CD4-positive, CD25-positive, alpha-beta regulatory T cell (primary cell): Measurements from ENCODE around the gene KRT83. TPM values are rescaled to one million over a fixed set of nuclear protein-coding genes. Genes with fewer than 3 reads are reported as not detected.

Experiments used
- ATAC-seq, 2 donors: fragments of 150-1000 bp; cut with Tn5 transposase; one replicate each; pipeline ENCODE4 v1.10.0; 2021; ENCODE audit warnings: low read depth in 2 of 2, moderate number of reproducible peaks in 2 of 2, moderate library complexity in 1 of 2
- DNase-seq, 3 donors: peaks; one replicate each; pipeline versions ENCODE4 v3.0.0 to v3.0.0-alpha.2; 2012 to 2022; ENCODE audit warnings: mixed read lengths in 1 of 3
- H3K27ac ChIP-seq: one replicate; pipeline ENCODE4 v1.7.0; 2013; ENCODE audit warnings: mild to moderate bottlenecking, low read length; ENCODE audit not compliant: insufficient read depth, poor library complexity, severe bottlenecking
- H3K27me3 ChIP-seq: one replicate; pipeline ENCODE4 v1.7.0; 2013; ENCODE audit warnings: low read length; ENCODE audit not compliant: control insufficient read depth, insufficient read depth
- H3K36me3 ChIP-seq: one replicate; pipeline ENCODE4 v1.7.0; 2013; ENCODE audit warnings: mild to moderate bottlenecking, low read length, moderate library complexity; ENCODE audit not compliant: control insufficient read depth, insufficient read depth
- H3K4me1 ChIP-seq: 2 replicates; pipeline ENCODE4 v1.7.0; 2013; ENCODE audit warnings: mild to moderate bottlenecking, low read length; ENCODE audit not compliant: insufficient read depth, control insufficient read depth, poor library complexity, severe bottlenecking
- H3K4me3 ChIP-seq: one replicate; pipeline ENCODE4 v1.7.0; 2013; ENCODE audit warnings: low read depth, mild to moderate bottlenecking, low read length, moderate library complexity
- H3K9me3 ChIP-seq, 2 experiments: 1 replicate in 1 of 2; 2 replicates in 1 of 2; pipeline ENCODE4 v1.7.0; 2013; ENCODE audit warnings: low read length in 2 of 2, mild to moderate bottlenecking in 1 of 2, moderate library complexity in 1 of 2; ENCODE audit not compliant: control insufficient read depth in 2 of 2
- H3K27ac Mint-ChIP-seq, 3 donors: one replicate each; pipeline ENCODE4 v1.8.0; 2020 to 2022; ENCODE audit warnings: mild to moderate bottlenecking in 3 of 3, mixed read lengths in 3 of 3, moderate library complexity in 2 of 3
- H3K27me3 Mint-ChIP-seq: one replicate; pipeline ENCODE4 v1.8.0; 2022; ENCODE audit warnings: mild to moderate bottlenecking, mixed read lengths
- H3K36me3 Mint-ChIP-seq: one replicate; pipeline ENCODE4 v1.8.0; 2020; ENCODE audit warnings: mixed read lengths
- H3K4me1 Mint-ChIP-seq, 4 donors: one replicate each; pipeline ENCODE4 v1.8.0; 2020 to 2022; ENCODE audit warnings: mixed read lengths in 4 of 4, mild to moderate bottlenecking in 1 of 4
- H3K4me3 Mint-ChIP-seq, 4 donors: one replicate each; pipeline ENCODE4 v1.8.0; 2020 to 2022; ENCODE audit warnings: mild to moderate bottlenecking in 4 of 4, mixed read lengths in 4 of 4, moderate library complexity in 3 of 4
- H3K9me3 Mint-ChIP-seq, 7 donors: one replicate each; pipeline ENCODE4 v1.8.0; 2020 to 2022; ENCODE audit warnings: mixed read lengths in 7 of 7, mild to moderate bottlenecking in 3 of 7, moderate library complexity in 2 of 7
- polyA plus RNA-seq, 4 donors: library from polyadenylated mRNA; unstranded; fragments of 300-500 nt; fragmentation: Illumina TruSeq; gene quantifications; one replicate each; pipeline ENCODE4 v1.2.3, GENCODE V29; 2021
- total RNA-seq: library from RNA; stranded (reverse); gene quantifications from one replicate; pipeline ENCODE4 v1.2.3, GENCODE V29; 2022

KRT83 gene
- total and polyA plus RNA-seq, 5 donors from 2014 or later: not detected

GRCh38 chr12:52358575-52359350 is 37.6 kb upstream of the KRT83 start:
- Histone ChIP-seq H3K27me3 (no peaks in the 10 kb centered on the region), H3K9me3 (no peaks in the 10 kb centered on the region), H3K27ac (no peak overlapping the region), H3K4me3 (no peak overlapping the region), H3K4me1 (peaks cover 15% of the 10 kb centered on the region), H3K36me3 (no peaks in the 10 kb centered on the region)
- H3K9me3 Mint-ChIP-seq: no peaks in the 10 kb centered on the region
- peak in 1 of 3 donors; percentile 39 for DNase-seq
- peak; percentile 69 to 86 for ATAC-seq
- no peaks in the 10 kb centered on the region for H3K36me3 Mint-ChIP-seq
- peak overlapping the region in 1 of 4 donors; percentile 3 for H3K4me3 Mint-ChIP-seq
- peaks cover 6 to 20% (median 12%) of the 10 kb centered on the region in 4 donors for H3K4me1 Mint-ChIP-seq
- H3K27ac Mint-ChIP-seq: peak overlapping the region in 1 of 3 donors; percentile 68
- no peaks in the 10 kb centered on the region for H3K27me3 Mint-ChIP-seq

DNA sequence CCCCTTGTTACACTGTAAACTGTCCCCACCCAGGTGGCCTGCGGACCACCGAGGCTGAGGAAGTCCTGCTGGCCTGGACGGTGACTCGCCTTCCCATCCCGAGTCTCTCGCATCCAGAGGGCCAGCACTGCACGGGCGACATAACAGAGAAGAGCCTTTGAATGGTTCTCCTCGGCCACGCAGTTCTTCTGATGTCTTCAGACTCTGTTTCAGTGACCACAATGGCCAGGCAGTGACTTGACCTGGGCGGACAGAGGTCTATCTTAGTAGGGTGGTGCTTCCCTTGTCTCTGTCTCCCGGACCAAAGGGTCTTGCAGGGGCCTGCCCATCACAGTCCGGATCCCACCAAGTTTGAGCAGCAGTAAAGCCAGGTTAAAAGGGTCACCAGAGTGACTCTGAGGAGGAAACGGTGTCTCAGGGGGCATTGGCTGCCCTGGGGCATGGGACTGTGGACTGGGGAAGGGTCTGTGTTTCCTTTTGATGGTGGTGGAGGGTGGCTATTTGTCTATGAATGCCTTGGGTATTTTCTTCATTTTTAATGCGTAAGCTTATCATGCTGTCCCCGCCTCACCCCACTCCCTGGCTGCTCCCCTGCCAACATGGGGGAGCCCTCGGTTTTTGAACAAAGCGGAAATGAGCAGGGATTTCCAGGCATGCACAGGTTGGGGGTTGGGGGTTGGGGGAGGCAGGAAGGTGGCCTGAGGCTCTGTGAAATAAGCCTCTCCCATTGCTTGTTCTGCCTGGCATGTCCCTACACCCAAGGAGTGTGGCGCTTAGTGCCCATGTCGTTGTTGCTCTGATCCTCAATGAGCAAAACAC is 35.8 kb upstream of the KRT83 start:
- Mint-ChIP-seq H3K9me3 (peaks cover 0 to 1% (median 0%) of the 10 kb centered on the region in 7 donors), H3K27me3 (no peaks in the 10 kb centered on the region), H3K27ac (no peak overlapping the region), H3K4me3 (no peak overlapping the region), H3K4me1 (peaks cover 8 to 27% (median 17%) of the 10 kb centered on the region in 4 donors), H3K36me3 (no peaks in the 10 kb centered on the region)
- Histone ChIP-seq H3K27ac (no peak overlapping the region), H3K4me1 (peaks cover 19% of the 10 kb centered on the region), H3K4me3 (no peak overlapping the region), H3K36me3 (no peaks in the 10 kb centered on the region), H3K9me3 (no peaks in the 10 kb centered on the region), H3K27me3 (no peaks in the 10 kb centered on the region)
- no peak for ATAC-seq
- no peak for DNase-seq

DNA sequence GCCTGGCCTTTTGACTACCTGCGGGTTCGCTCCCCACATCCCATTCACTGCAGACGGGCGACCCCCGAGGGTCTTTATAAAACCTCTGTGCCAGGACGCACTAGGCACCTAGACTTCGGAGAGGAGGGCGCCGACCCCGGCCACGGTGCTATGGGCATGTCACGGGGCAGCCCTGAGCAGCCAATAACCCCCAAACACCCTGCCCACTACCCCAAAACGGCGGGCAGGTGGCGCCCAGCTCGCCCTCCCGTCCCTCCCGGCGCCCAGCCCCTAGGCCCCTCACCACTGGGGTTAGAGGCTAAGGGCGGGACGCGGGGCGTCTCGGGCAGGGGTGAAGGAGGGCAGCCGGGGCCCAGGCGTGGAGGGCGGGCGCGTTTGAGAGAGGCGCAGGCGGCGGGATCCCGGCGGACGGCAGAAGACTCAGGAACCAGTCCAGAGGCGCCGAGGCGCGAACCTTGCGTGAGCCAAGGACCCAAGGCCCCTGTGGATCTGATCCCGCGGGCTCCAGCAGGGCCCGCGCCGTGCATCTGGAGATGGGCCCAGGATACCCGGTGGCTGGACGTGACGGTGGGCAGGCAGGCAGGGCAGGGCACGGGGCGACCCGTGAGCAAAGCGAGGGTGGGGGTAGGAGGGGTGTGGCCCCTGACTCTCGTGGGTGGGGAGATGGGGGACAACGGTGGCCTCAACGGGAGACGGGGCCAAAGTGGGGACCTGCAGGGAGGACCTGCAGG is 35.0 kb upstream of the KRT83 start:
- H3K27me3 Mint-ChIP-seq: no peaks in the 10 kb centered on the region
- ATAC-seq (no peak), DNase-seq (no peak)
- H3K36me3 Mint-ChIP-seq: no peaks in the 10 kb centered on the region
- H3K9me3 Mint-ChIP-seq: peaks cover 0 to 1% (median 0%) of the 10 kb centered on the region in 7 donors
- Histone ChIP-seq H3K36me3 (no peaks in the 10 kb centered on the region), H3K4me1 (peaks cover 26% of the 10 kb centered on the region), H3K4me3 (no peak overlapping the region), H3K9me3 (no peaks in the 10 kb centered on the region), H3K27me3 (no peaks in the 10 kb centered on the region), H3K27ac (no peak overlapping the region)
- H3K27ac Mint-ChIP-seq: no peak overlapping the region
- H3K4me1 Mint-ChIP-seq: peaks cover 11 to 31% (median 20%) of the 10 kb centered on the region in 4 donors
- H3K4me3 Mint-ChIP-seq: no peak overlapping the region

DNA sequence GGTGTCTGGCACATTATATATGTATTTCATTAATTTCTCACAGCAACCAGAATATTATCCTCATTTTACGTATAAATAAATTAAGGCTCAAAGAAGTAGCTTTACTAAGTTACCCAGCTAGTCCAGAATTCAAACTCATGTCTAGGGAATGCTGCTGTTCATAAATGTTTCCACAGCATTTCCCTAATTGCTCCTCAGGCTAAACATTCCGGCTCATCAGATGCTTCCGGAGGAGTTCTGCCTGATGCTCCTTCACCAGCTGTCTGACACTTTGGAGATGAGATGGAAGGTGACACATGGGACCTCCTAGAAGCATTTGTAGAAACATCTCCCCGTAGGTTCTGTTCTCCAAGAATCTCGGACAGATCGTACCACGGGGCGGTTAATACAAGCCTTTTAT is 34.0 kb upstream of the KRT83 start:
- peaks cover 11 to 37% (median 20%) of the 10 kb centered on the region in 4 donors for H3K4me1 Mint-ChIP-seq
- DNase-seq: no peak

GRCh38 chr12:52354200-52354599 is 33.0 kb upstream of the KRT83 start:
- H3K9me3 ChIP-seq: no peaks in the 10 kb centered on the region
- Mint-ChIP-seq H3K36me3 (no peaks in the 10 kb centered on the region), H3K9me3 (peaks cover 0 to 1% (median 0%) of the 10 kb centered on the region in 7 donors), H3K4me3 (no peak overlapping the region), H3K4me1 (peaks cover 9 to 35% (median 23%) of the 10 kb centered on the region in 4 donors), H3K27ac (no peak overlapping the region), H3K27me3 (no peaks in the 10 kb centered on the region)
- no peak for ATAC-seq
- no peaks in the 10 kb centered on the region for H3K27me3 ChIP-seq
- H3K27ac ChIP-seq: no peak overlapping the region
- DNase-seq: no peak
- no peak overlapping the region for H3K4me3 ChIP-seq
- peaks cover 34% of the 10 kb centered on the region for H3K4me1 ChIP-seq
- H3K36me3 ChIP-seq: no peaks in the 10 kb centered on the region

More for the DNA sequence above, 34.0 kb upstream of the KRT83 start:
- Mint-ChIP-seq H3K27me3 (no peaks in the 10 kb centered on the region), H3K27ac (no peak overlapping the region), H3K4me3 (no peak overlapping the region), H3K9me3 (peaks cover 0 to 1% (median 0%) of the 10 kb centered on the region in 7 donors), H3K36me3 (no peaks in the 10 kb centered on the region)
- Histone ChIP-seq H3K4me3 (no peak overlapping the region), H3K36me3 (no peaks in the 10 kb centered on the region), H3K9me3 (no peaks in the 10 kb centered on the region), H3K4me1 (peaks cover 31% of the 10 kb centered on the region), H3K27ac (no peak overlapping the region), H3K27me3 (no peaks in the 10 kb centered on the region)
- ATAC-seq: no peak

- H3K27me3 ChIP-seq: no peaks in the 10 kb centered on the region
- no peak for ATAC-seq
- no peaks in the 10 kb centered on the region for H3K27me3 Mint-ChIP-seq
- no peaks in the 10 kb centered on the region for H3K36me3 ChIP-seq
- no peaks in the 10 kb centered on the region for H3K9me3 ChIP-seq
- no peak overlapping the region for H3K4me3 Mint-ChIP-seq
- peaks cover 0 to 1% (median 0%) of the 10 kb centered on the region in 7 donors for H3K9me3 Mint-ChIP-seq
- peaks cover 29% of the 10 kb centered on the region for H3K4me1 ChIP-seq
- no peak overlapping the region for H3K27ac ChIP-seq
- no peaks in the 10 kb centered on the region for H3K36me3 Mint-ChIP-seq
- H3K27ac Mint-ChIP-seq: no peak overlapping the region
- H3K4me3 ChIP-seq: no peak overlapping the region
- no peak for DNase-seq
- peaks cover 8 to 32% (median 24%) of the 10 kb centered on the region in 4 donors for H3K4me1 Mint-ChIP-seq
These were observed 32.6 kb upstream of the KRT83 start for GRCh38 chr12:52353766-52354165.

DNA sequence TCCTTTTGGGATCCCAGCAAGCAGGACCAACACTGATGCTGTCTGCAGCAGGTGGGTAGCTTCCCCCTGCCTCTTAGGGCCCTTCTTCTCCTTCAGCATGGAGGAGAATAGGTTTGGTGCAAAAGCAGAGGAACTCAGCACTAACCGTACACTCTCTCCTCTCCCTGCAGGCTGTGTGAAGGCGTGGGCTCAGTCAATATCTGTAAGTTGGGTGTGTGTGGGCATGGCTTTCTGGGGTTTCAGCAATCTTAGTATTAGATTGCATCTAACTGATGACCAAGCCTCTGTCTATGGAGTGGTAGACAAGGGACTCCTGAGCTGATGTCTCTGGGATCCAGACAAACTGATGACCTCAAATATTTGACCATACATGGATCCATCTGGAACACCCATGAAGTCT is 31.8 kb upstream of the KRT83 start:
- DNase-seq (no peak), ATAC-seq (no peak)
- Histone ChIP-seq H3K9me3 (no peaks in the 10 kb centered on the region), H3K36me3 (no peaks in the 10 kb centered on the region), H3K27me3 (no peaks in the 10 kb centered on the region), H3K4me1 (peaks cover 25% of the 10 kb centered on the region), H3K27ac (no peak overlapping the region), H3K4me3 (no peak overlapping the region)
- Mint-ChIP-seq H3K4me3 (no peak overlapping the region), H3K27ac (no peak overlapping the region), H3K4me1 (peaks cover 3 to 24% (median 18%) of the 10 kb centered on the region in 4 donors), H3K9me3 (peaks cover 0 to 1% (median 0%) of the 10 kb centered on the region in 7 donors), H3K36me3 (no peaks in the 10 kb centered on the region), H3K27me3 (no peaks in the 10 kb centered on the region)
